Activated CD4-positive, alpha-beta T cell treated with anti-CD3 and anti-CD28 coated beads, Interleukin-2, amount 50 U/mL, for 1 hour (primary cell): ENCODE results near the gene ST6GAL1.
"Not testable (repeated sequence)": the region's sequence is repeated elsewhere in the genome, so short reads cannot be mapped to it uniquely, and the experiment has no call there.

Experiments used
- DNase-seq: peaks from one replicate; pipeline ENCODE4 v3.0.0-alpha.2; 2020

The ST6GAL1 gene

GRCh38 chr3:186946756-186947375 is 16.5 kb downstream of the ST6GAL1 start:
- DNase-seq: no peak

GRCh38 chr3:186949281-186949982 is 19.1 kb downstream of the ST6GAL1 start:
- no peak for DNase-seq

DNA sequence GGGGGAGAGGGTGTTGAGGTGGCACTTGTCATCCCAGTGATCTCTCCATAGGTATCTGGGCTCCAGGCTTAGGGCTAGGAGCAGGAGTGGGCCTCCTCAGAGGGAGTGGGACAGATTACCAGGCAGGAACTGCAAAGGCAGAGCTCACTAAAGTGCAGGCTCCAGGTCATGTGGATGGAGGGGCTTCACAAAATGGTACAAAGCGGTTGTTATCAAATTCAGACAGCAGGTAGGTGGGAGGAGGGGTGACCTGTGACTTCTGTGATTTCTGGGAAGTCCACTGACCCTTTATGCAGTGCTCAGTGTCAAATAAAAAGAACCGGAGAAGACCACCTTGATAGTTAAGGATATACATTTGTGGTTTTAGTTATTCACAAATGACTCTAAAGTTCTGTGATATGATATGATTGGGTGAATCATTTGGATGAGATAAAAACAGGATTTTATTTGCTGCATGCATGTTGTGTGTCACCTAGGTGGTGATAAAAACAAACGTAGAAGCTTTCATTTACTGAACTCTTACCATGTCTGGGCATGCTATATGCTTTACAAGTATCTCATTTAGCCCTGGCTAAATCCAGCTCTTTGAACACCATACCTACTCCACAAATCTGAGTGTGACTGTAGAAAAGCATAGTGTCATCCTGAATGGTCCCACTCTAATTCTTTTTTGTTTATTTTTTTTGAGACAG is 20.2 kb downstream of the ST6GAL1 start:
- no peak for DNase-seq

DNA sequence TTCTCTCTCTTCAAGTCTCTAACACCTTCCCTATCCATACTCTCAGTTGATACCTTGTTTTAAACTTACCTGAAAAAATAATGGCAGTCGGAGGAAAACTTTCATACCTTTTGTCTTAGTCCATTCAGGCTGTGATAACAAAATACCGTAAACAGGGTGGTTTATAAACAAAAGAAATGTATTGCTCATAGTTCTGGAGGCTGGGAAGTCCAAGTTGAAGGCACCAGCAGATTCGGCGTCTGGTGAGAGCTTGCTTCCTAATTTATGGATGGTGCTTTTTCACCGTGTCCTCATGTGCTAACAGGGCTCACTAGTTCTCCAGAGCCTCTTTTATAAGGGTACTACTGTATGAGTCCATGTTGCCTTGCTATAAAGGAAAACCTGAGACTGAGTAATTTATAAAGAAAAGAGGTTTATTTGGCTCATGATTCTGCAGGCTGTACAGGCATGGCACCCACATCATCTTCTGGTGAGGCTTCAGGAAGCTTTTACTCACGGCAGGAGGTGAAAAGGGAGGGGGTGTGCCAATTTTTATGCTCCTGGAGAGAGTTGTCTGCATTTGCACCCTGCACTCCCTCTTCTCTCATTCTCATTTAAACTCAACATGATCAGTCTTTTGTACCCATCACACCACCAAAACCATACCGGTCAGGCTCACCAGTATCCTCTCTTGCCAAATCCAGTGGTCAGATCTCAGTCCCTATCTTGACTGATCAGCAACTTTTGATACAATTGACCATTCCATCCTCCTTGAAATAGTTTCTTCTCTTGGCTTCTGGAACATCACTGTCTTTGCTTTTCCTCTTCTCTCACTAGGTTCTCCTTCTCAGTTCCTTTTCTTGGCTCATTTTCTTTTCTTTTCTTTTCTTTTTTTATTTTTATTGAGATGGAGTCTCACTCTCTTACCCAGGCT is 21.6 kb downstream of the ST6GAL1 start:
- DNase-seq: no peak

GRCh38 chr3:186953011-186953487 is 22.7 kb downstream of the ST6GAL1 start:
- DNase-seq: no peak

DNA sequence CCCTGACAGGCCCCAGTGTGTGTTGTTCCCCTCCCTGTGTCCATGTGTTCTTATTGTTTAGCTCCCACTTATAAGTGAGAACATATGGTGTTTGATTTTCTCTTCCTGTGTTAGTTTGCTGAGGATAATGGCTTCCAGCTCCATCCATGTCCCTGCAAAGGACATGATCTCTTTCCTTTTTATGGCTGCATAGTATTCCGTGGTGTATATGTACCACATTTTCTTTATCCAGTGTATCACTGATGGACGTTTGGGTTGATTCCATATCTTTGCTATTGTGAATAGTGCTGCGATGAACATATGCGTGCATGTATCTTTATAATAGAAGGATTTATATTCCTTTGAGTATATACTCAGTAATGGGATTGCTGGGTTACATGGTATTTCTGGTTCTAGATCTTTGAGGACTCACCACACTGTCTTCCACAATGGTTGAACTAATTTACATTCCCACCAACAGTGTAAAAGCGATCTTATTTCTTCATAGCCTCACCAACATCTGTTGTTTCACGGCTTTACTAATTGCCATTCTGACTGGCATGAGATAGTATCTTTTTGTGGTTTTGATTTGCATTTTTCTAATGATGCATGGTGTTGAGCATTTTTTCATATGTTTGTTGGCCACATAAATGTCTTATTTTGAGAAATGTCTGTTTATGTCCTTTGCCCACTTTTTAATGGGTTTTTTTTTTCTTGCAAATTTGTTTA is 23.8 kb downstream of the ST6GAL1 start:
- DNase-seq: not testable (repeated sequence)

DNA sequence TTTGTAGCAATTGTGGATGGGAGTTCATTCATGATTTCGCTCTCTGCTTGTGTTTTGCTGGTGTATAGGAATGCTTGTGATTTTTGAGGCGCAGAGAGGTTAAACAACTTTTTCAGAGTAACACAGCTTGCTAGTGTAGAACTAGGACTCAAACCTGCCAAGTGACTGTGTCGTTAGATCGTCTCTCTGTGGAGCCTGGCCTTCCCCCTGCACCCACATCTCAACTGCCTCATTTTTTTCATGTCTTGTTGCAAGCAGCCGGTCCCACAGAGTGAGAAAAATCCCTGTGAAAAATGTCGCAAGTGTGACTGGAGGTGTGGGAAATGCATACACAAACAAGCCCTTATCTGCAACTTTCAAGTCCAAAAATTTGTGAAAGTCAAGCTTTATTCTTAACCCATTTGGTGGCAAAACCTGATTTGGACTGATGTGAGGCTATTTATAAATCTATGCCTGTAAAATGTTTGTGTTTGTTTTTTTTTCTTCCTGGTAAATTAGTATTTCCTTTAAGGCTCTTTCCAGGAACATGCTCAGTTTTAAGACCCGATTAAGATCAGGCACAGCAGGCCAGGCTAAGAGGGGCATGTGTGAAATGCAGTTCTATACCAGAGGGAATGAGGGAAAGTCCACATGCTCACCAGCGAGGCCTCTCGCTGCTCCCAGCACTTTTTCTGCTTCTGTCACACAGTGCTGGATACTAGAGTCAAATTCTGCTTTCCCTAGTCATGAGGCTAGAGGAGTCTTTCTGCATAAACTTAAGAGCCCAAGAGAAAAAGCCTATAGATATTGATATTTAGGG is 25.8 kb downstream of the ST6GAL1 start:
- no peak for DNase-seq

GRCh38 chr3:186959029-186959624 is 28.8 kb downstream of the ST6GAL1 start:
- DNase-seq: no peak

GRCh38 chr3:186960347-186960746 is 30.0 kb downstream of the ST6GAL1 start:
- no peak for DNase-seq

- no peak for DNase-seq
These were observed 32.1 kb downstream of the ST6GAL1 start for GRCh38 chr3:186962445-186962844.

GRCh38 chr3:186963636-186964035 is 33.3 kb downstream of the ST6GAL1 start:
- DNase-seq: no peak

DNA sequence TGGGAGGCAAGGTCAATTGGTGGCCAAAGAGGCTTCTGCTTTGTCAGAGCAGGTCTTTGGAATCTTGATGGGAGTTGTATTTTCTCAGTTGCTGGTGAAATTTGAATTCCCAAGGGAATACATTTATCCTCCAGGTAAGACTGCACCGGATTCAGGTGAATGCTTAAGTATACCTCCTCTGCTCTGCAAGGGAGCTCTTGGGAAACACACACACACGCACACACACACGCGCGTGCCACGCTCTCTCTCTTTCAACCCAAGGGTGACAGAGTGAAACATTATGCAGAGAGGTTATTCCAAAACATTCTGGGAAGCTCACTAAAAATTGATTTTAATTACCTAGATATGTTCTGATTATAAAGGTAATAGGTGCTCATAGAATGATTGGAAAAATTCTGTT is 33.7 kb downstream of the ST6GAL1 start:
- DNase-seq: no peak

GRCh38 chr3:186964616-186965015 is 34.3 kb downstream of the ST6GAL1 start:
- DNase-seq: no peak

GRCh38 chr3:186965141-186965879 is 35.0 kb downstream of the ST6GAL1 start:
- no peak for DNase-seq

GRCh38 chr3:186966406-186966805 is 36.1 kb downstream of the ST6GAL1 start:
- no peak for DNase-seq

GRCh38 chr3:186967236-186967635 is 36.9 kb downstream of the ST6GAL1 start:
- DNase-seq: not testable (repeated sequence)

GRCh38 chr3:186967686-186968085 is 37.4 kb downstream of the ST6GAL1 start:
- no peak for DNase-seq

GRCh38 chr3:186969607-186970006 is 39.3 kb downstream of the ST6GAL1 start:
- no peak for DNase-seq

DNA sequence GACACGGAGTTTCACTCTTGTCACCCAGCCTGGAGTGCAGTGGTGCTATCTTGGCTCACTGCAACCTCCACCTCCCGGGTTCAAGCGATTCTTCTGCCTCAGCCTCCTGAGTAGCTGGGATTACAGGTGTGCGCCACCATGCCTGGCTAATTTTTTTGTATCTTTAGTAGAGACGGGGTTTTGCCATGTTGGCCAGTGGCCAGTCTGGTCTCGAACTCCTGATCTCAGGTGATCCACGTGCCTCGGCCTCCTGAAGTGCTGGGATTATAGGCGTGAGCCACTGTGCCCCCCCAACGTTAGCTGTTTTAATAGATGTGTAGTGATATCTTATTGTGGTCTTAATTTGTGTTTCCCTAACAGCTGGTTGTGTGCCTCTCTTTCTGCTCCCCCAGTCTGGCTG is 40.8 kb downstream of the ST6GAL1 start:
- DNase-seq: not testable (repeated sequence)

GRCh38 chr3:186971578-186971977 is 41.3 kb downstream of the ST6GAL1 start:
- DNase-seq: no peak
